CD14-positive monocyte (primary cell): ENCODE results near the gene MAP4K3. TPM values are rescaled to one million over a fixed set of nuclear protein-coding genes. Genes with fewer than 3 reads are reported as not detected.

ENCODE experiments used
- DNase-seq, 3 donors: peaks; one replicate each; pipeline ENCODE4 v3.0.0-alpha.2; 2011 to 2022
- H2AFZ ChIP-seq: 2 replicates; pipeline ENCODE4 v1.6.0; 2012; ENCODE audit warnings: mild to moderate bottlenecking, low read depth, low read length, inconsistent platforms; ENCODE audit not compliant: insufficient read depth, poor library complexity, severe bottlenecking
- H3K27ac ChIP-seq, 2 donors: 1 replicate in 1 of 2; 2 replicates in 1 of 2; pipeline ENCODE4 v1.5.1; 2012 to 2013; ENCODE audit warnings: low read length in 2 of 2, control low read depth in 1 of 2, inconsistent platforms in 1 of 2, low read depth in 1 of 2, mild to moderate bottlenecking in 1 of 2
- H3K27me3 ChIP-seq, 2 donors: one replicate each; pipeline versions ENCODE4 v1.6.0 to v1.6.1; 2011 to 2013; ENCODE audit warnings: low read length in 2 of 2; ENCODE audit not compliant: control insufficient read depth in 2 of 2, insufficient read depth in 2 of 2
- H3K36me3 ChIP-seq, 2 donors: replicated peaks in 1 of 2; 1 replicate in 1 of 2; 2 replicates in 1 of 2; pipeline versions ENCODE4 v1.5.1 to v1.6.1; 2012 to 2013; ENCODE audit warnings: low read length in 2 of 2, control low read depth in 1 of 2, inconsistent platforms in 1 of 2, mild to moderate bottlenecking in 1 of 2; ENCODE audit not compliant: insufficient read depth in 2 of 2, control insufficient read depth in 1 of 2
- H3K4me1 ChIP-seq, 2 donors: 1 replicate in 1 of 2; 2 replicates in 1 of 2; pipeline versions ENCODE4 v1.5.1 to v1.6.1; 2012 to 2013; ENCODE audit warnings: low read length in 2 of 2, control low read depth in 1 of 2, inconsistent platforms in 1 of 2, mild to moderate bottlenecking in 1 of 2, moderate library complexity in 1 of 2; ENCODE audit not compliant: insufficient read depth in 2 of 2, control insufficient read depth in 1 of 2
- H3K4me2 ChIP-seq: replicated peaks from 2 replicates; pipeline ENCODE3; 2012; ENCODE audit warnings: low read length, moderate library complexity, mild to moderate bottlenecking; ENCODE audit not compliant: poor library complexity, severe bottlenecking; ENCODE audit errors: extremely low read depth
- H3K4me3 ChIP-seq, 3 experiments: fragments of 200-600 bp in 1 of 3; sonication (generic) in 1 of 3; replicated peaks in 1 of 3; 1 replicate in 2 of 3; 2 replicates in 1 of 3; pipeline ENCODE4 v1.5.1; 2011 to 2013; ENCODE audit warnings: low read length in 3 of 3, mild to moderate bottlenecking in 3 of 3, control low read depth in 2 of 3, low read depth in 2 of 3, inconsistent platforms in 1 of 3, moderate library complexity in 1 of 3
- H3K79me2 ChIP-seq: 2 replicates; pipeline ENCODE4 v1.6.0; 2012; ENCODE audit warnings: mild to moderate bottlenecking, control low read depth, inconsistent platforms, low read length, moderate library complexity; ENCODE audit not compliant: insufficient read depth
- H3K9ac ChIP-seq: 2 replicates; pipeline ENCODE4 v1.6.0; 2017; ENCODE audit warnings: low read length, mild to moderate bottlenecking; ENCODE audit not compliant: insufficient read depth, poor library complexity, severe bottlenecking
- H3K9me3 ChIP-seq, 2 donors: replicated peaks in 1 of 2; 1 replicate in 1 of 2; 2 replicates in 1 of 2; pipeline versions ENCODE4 v1.5.1 to v1.6.1; 2012 to 2013; ENCODE audit warnings: low read length in 2 of 2, control low read depth in 1 of 2; ENCODE audit not compliant: control insufficient read depth in 1 of 2, insufficient read depth in 1 of 2
- H4K20me1 ChIP-seq: 2 replicates; pipeline ENCODE4 v1.6.0; 2012; ENCODE audit warnings: mild to moderate bottlenecking, low read length, control low read depth, moderate library complexity; ENCODE audit not compliant: insufficient read depth
- H3K27ac Mint-ChIP-seq, 7 donors: one replicate each; pipeline ENCODE4 v1.8.0; 2020; ENCODE audit warnings: mild to moderate bottlenecking in 7 of 7, mixed read lengths in 7 of 7, moderate library complexity in 6 of 7, inconsistent platforms in 2 of 7
- H3K27me3 Mint-ChIP-seq, 3 donors: one replicate each; pipeline ENCODE4 v1.8.0; 2021 to 2022; ENCODE audit warnings: low read depth in 3 of 3, mild to moderate bottlenecking in 3 of 3, mixed read lengths in 3 of 3, moderate library complexity in 3 of 3, inconsistent platforms in 1 of 3
- H3K36me3 Mint-ChIP-seq, 2 donors: one replicate each; pipeline ENCODE4 v1.8.0; 2020; ENCODE audit warnings: mixed read lengths in 2 of 2, inconsistent platforms in 1 of 2, mild to moderate bottlenecking in 1 of 2
- H3K4me1 Mint-ChIP-seq: one replicate; pipeline ENCODE4 v1.8.0; 2020; ENCODE audit warnings: mild to moderate bottlenecking, mixed read lengths
- H3K4me3 Mint-ChIP-seq, 2 donors: one replicate each; pipeline ENCODE4 v1.8.0; 2020; ENCODE audit warnings: mild to moderate bottlenecking in 2 of 2, mixed read lengths in 2 of 2, moderate library complexity in 1 of 2
- H3K9me3 Mint-ChIP-seq, 7 donors: one replicate each; pipeline ENCODE4 v1.8.0; 2020 to 2022; ENCODE audit warnings: mixed read lengths in 7 of 7, mild to moderate bottlenecking in 6 of 7, moderate library complexity in 6 of 7, inconsistent platforms in 2 of 7
- CTCF ChIP-seq: fragments of 200-600 bp; IDR thresholded peaks from one replicate; pipeline ENCODE4 v1.8.0; 2022; ENCODE audit warnings: antibody characterized with exemption, mild to moderate bottlenecking
- WGBS: methylation state at CpG from one replicate; pipeline ENCODE4 v1.1.5; 2013; ENCODE audit warnings: missing lambda C conversion rate; ENCODE audit not compliant: insufficient coverage; 5-methylcytosine and 5-hydroxymethylcytosine counted together
- intact Hi-C, 2 donors: fragments of 100-400 bp; cut with micrococcal nuclease; formaldehyde crosslinking; loops; one replicate each; pipeline versions ENCODE4 v1.15.0 to v1.15.1; 2023
- polyA plus RNA-seq, 3 donors: library from polyadenylated mRNA; depleted of rRNA in 1 of 3; unstranded in 2 of 3; stranded (reverse) in 1 of 3; fragments of 300-500 nt in 2 of 3; fragments of >200 nt in 1 of 3; fragmentation: Illumina TruSeq in 2 of 3; gene quantifications; 1 replicate in 2 of 3; 2 replicates in 1 of 3; pipeline ENCODE4 v1.2.3, GENCODE V29; 2012 to 2021

MAP4K3 gene
- polyA plus RNA-seq, 3 donors = 1.0 to 8.0 (median 4.0) TPM

- no peak overlapping the region for H3K4me2 ChIP-seq
- H3K27ac Mint-ChIP-seq = no peak overlapping the region
- peaks cover 4 to 10% (median 6%) of the 10 kb centered on the region in 7 donors for H3K9me3 Mint-ChIP-seq
- H3K4me3 ChIP-seq = no peak overlapping the region
- H3K36me3 ChIP-seq = peaks cover 0 to 10% of the 10 kb centered on the region in 2 donors
- no CpG with 5 or more reads among the region's 2 CpGs for WGBS
- no peak overlapping the region for H3K27ac ChIP-seq
- peaks cover 7 to 14% of the 10 kb centered on the region in 2 donors for H3K4me1 ChIP-seq
- DNase-seq = no peak
- peaks cover 0 to 1% (median 0%) of the 10 kb centered on the region in 3 donors for H3K27me3 Mint-ChIP-seq
- intact Hi-C loops = no loop called here
- peaks cover 5% of the 10 kb centered on the region for H3K79me2 ChIP-seq
- no peaks in the 10 kb centered on the region for H3K27me3 ChIP-seq
- no peak overlapping the region for H2AFZ ChIP-seq
- H3K9me3 ChIP-seq = peaks cover 0 to 5% of the 10 kb centered on the region in 2 donors
- no peak overlapping the region for H3K9ac ChIP-seq
- peaks cover 26% of the 10 kb centered on the region for H3K4me1 Mint-ChIP-seq
- H3K4me3 Mint-ChIP-seq = no peak overlapping the region
- no peak for TF ChIP-seq CTCF
- peaks cover 3% of the 10 kb centered on the region for H4K20me1 ChIP-seq
- peaks cover 6 to 7% of the 10 kb centered on the region in 2 donors for H3K36me3 Mint-ChIP-seq
Measured at GRCh38 chr2:39380525-39381150, 56.4 kb downstream of the MAP4K3 start.

GRCh38 chr2:39379643-39380524, 57.2 kb downstream of the MAP4K3 start:
- H3K36me3 Mint-ChIP-seq = peaks cover 12 to 14% of the 10 kb centered on the region in 2 donors
- H3K79me2 ChIP-seq = peaks cover 5% of the 10 kb centered on the region
- H3K27me3 ChIP-seq = no peaks in the 10 kb centered on the region
- H3K9ac ChIP-seq = no peak overlapping the region
- H3K4me3 ChIP-seq = no peak overlapping the region
- H3K9me3 ChIP-seq = peaks cover 3 to 6% of the 10 kb centered on the region in 2 donors
- TF ChIP-seq CTCF = peak; percentile 75
- peaks cover 7 to 14% of the 10 kb centered on the region in 2 donors for H3K4me1 ChIP-seq
- peaks cover 0 to 1% (median 0%) of the 10 kb centered on the region in 3 donors for H3K27me3 Mint-ChIP-seq
- peak; percentile 23 to 39 (median 35) for DNase-seq
- H4K20me1 ChIP-seq = peaks cover 3% of the 10 kb centered on the region
- H3K27ac Mint-ChIP-seq = peak overlapping the region in 1 of 7 donors; percentile 45
- H3K4me1 Mint-ChIP-seq = peaks cover 26% of the 10 kb centered on the region
- no peak overlapping the region for H3K4me2 ChIP-seq
- H2AFZ ChIP-seq = no peak overlapping the region
- intact Hi-C loops = loop anchor here in 1 of 2 donors (10.0 kb wide), 1 partner anchor 355 kb away; no protein-coding TSS in a partner anchor
- no peak overlapping the region for H3K4me3 Mint-ChIP-seq
- H3K9me3 Mint-ChIP-seq = peaks cover 7 to 17% (median 11%) of the 10 kb centered on the region in 7 donors
- H3K27ac ChIP-seq = no peak overlapping the region
- H3K36me3 ChIP-seq = peaks cover 0 to 18% of the 10 kb centered on the region in 2 donors
